WI38 (cell line): ENCODE results near the gene TXNDC9.
"Not testable (repeated sequence)": the region's sequence is repeated elsewhere in the genome, so short reads cannot be mapped to it uniquely, and the experiment has no call there.

Experiments
- H3K4me3 ChIP-seq: 2 replicates; pipeline ENCODE4 v1.5.1; 2011; ENCODE audit warnings: low read depth, mild to moderate bottlenecking, control low read depth, low read length
- TF ChIP-seq, protein P1 (sequence below): IDR thresholded peaks from 2 replicates; pipeline ENCODE4 v1.5.1; 2012; ENCODE audit warnings: low read depth, mild to moderate bottlenecking, control low read depth, low read length

The TXNDC9 gene

DNA sequence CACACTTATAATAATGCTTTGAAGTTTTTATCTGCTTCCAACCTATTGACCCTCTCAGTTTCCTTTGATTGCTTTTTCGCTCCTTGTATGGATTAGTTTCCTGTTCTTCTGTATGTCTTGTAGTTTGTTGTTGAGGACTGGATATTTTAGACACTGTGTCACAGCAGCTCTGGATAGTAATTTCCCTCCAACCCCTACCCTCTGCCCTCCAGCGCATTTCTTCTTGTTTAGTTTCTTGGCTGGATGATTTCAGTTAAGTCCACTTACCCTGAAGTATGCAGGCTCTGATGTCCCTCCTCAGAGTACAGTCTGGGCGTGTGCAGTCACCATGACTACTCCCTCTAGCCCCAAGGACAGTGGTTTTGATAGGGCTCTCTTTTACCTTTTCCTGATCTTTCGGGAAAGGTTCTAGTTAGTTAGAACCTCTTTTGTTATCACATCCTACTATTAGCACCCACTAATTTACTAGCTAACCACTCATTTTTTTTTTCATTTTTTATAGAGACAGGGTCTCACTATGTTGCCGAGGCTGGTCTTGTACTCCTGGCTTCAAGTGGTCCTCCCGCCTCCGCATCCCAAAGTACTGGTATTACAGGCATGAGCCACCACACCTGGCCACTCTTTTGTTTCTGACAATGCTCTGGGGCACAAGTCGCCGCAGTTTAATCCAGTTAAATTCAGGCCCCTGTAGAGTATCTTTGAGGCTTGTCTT, 18.8 kb downstream of the TXNDC9 start:
- no peak overlapping the region for H3K4me3 ChIP-seq
- TF ChIP-seq, protein P1, sequence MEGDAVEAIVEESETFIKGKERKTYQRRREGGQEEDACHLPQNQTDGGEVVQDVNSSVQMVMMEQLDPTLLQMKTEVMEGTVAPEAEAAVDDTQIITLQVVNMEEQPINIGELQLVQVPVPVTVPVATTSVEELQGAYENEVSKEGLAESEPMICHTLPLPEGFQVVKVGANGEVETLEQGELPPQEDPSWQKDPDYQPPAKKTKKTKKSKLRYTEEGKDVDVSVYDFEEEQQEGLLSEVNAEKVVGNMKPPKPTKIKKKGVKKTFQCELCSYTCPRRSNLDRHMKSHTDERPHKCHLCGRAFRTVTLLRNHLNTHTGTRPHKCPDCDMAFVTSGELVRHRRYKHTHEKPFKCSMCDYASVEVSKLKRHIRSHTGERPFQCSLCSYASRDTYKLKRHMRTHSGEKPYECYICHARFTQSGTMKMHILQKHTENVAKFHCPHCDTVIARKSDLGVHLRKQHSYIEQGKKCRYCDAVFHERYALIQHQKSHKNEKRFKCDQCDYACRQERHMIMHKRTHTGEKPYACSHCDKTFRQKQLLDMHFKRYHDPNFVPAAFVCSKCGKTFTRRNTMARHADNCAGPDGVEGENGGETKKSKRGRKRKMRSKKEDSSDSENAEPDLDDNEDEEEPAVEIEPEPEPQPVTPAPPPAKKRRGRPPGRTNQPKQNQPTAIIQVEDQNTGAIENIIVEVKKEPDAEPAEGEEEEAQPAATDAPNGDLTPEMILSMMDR = no peak

DNA sequence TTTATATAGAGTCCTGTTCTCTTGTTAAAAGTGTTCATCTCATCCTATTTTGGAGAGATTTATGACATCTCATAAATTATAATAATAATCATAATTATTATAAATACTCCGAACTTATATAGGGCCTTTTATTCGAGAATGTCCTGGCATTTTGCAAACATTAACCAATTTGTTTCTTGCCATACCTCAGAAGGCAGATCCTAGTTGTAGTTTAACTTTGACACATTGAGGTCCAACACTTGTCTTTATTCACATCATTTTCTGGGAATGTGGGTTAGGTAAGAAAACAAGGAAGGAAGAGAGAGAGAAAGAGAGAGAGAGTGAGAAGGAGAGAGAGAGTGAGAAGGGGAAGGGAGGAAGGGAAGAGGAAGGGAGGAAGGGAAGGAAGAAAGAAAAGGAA, 35.0 kb downstream of the TXNDC9 start, which contains the start of gene LYG1:
TSS of gene LYG1 (minus strand) at position 101 of the 400 bp plus-strand sequence. CDS start 5,527 bp downstream, outside the sequence.
- not testable (repeated sequence) for H3K4me3 ChIP-seq

DNA sequence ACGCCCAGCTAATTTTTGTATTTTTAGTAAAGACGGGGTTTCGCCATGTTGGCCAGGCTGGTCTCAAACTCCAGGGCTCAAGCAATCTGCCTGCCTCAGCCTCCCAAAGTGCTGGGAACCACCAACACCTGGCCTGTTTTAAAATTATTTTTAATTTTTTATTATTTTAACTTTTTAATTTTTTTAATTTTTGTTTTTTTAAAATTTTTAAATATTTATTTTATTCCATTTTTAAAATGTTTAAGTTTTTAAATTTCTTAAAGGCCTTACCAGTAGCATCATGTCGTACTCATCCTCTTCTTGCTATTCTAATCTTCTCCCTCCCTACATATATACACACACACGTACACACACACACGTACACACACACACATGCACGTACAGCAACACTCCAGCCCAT, 36.6 kb downstream of the TXNDC9 start:
- TF ChIP-seq, protein P1 = no peak
- H3K4me3 ChIP-seq = no peak overlapping the region

DNA sequence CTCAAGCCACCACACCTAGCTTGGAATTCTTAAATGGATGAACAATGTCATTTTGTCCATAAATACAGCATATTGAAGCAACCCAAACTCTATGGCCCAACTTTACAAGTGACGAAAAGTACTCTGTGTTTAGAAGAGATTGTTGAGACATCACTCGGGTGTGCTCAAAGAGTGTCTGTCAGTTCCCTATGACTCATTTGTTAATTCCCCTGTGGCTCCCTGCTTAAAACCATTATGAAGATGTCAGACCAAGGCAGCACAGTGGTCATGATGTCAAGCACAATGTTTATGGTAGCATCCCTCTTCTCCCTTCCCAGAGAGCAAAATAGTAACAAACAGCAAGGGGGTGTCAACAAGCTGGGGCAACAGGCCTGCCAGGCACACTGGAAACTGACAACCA, 38.1 kb downstream of the TXNDC9 start:
- TF ChIP-seq, protein P1 = no peak
- no peak overlapping the region for H3K4me3 ChIP-seq

DNA sequence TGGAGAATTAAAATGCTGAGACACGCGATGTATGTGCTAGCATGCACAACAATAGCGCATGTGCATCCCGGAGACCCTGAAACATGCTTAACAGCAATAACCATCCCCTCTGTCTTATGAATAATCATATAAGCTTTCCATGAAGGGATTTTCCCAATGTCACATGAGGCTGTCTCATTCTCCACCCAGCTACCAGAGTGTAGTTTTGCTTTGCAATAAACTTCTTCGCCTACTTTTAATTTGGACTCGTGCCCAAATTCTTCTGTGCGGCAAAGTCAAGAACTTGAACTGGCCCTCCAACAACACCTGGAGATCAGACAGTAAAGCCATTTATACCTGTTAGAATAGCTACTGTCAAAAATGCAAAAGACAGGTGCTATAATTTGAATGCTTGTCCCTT, 50.6 kb downstream of the TXNDC9 start:
- TF ChIP-seq, protein P1 = no peak
- no peak overlapping the region for H3K4me3 ChIP-seq

DNA sequence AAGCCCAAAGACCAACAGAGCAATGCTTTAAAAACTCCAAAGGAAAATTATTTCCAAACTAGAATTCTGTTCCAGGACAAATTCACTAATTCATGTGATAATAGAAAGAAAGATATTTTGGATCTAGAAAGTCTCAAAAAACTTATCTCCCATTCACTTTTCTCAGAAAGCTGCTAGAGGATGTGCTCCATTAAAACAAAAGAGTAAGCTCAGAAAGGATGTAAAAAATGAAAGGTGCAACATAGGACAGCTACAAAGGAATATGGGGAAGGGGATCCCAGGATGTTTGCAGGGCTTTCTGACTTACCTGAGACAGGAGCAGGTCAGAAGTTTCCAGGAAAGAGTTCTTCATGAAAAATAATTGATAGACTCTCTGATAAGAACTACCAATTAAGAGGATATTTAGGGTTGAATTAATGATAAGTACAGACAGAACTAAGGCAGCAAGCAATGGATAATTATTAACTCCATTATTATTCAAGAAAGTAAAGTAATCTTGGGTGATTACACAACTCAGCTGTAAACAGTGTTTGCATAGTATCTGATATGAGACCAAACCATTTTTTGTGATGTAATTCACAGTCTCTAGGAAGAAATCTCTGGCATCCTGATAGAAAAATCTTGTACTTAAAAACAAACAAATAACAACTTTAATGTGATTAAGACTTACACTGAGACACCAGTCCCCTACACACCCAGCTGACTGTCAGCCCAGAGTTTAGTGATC, 56.0 kb downstream of the TXNDC9 start:
- TF ChIP-seq, protein P1 = no peak
- no peak overlapping the region for H3K4me3 ChIP-seq

DNA sequence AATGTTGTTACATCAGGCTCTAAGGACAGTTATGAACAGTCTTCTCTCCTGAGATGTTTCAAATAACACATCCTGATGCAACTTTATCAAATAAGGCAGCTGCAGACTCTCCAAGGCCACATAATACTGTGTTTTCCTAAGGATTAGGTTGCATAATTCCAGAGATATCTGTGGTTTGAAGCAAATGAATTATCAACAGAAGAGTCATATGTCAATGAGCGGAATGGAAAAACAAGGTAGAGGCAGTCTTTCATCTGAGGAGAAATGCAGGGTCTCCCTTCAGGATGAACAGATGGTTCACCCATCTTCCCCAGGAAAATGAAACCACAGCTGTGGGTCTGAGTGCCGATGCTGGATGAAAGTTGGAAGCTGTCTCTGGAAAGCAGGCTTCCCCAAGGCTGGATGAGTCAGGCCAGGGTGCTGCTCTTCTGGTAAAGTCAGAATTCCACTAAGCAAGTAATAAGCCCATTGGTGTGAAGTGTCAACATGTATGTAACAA, 57.3 kb downstream of the TXNDC9 start:
- H3K4me3 ChIP-seq = peak overlapping the region; percentile 43
- TF ChIP-seq, protein P1 = no peak

DNA sequence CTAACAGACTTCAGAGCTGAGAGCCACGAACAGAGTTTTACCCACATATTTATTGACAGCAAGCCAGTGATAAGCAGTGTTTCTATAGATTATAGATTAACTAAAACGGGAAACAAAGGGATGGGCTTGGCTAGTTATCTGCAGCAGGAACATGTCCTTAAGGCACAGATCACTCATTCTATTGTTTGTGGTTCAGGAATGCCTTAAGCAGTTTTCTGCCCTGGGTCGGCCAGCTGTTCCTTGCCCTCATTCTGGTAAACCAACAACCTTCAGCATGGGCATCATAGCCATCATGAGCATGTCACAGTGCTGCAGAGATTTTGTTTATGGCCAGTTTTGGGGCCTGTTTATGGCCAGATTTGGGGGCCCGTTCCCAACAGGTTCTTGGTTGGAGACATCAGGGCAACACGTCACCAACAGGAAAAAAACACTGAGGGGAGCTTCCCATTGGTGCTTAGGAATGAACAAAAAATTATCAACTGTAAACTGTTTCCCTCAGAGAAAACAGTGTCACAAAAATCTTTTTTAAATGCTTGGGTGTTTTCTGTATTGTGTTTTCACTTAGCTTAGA, 57.9 kb downstream of the TXNDC9 start:
- not testable (repeated sequence) for H3K4me3 ChIP-seq
